Measurements from ENCODE around the gene SNTG2.
"Not testable (repeated sequence)": the region's sequence is repeated elsewhere in the genome, so short reads cannot be mapped to it uniquely, and the experiment has no call there.

Gene SNTG2

GRCh38 chr2:1414121-1414520 lies 463.5 kb downstream of the SNTG2 start:
- DNase-seq (ENCODE audit: low read depth), result no peak
- TF ChIP-seq CTCF (IDR thresholded peaks at IDR 0.05; ENCODE audit: control insufficient read depth, insufficient read depth, low read depth, low read length, missing control alignments), result no peak
- no peak overlapping the region for H3K4me3 ChIP-seq (ENCODE audit: control insufficient read depth, low read depth, low read length)

- not testable (repeated sequence) for DNase-seq (ENCODE audit: low read depth); H3K4me3 ChIP-seq (ENCODE audit: control insufficient read depth, low read depth, low read length)
Measured at GRCh38 chr2:1414901-1415300, 464.3 kb downstream of the SNTG2 start.

- TF ChIP-seq CTCF (IDR thresholded peaks at IDR 0.05; ENCODE audit: control insufficient read depth, insufficient read depth, low read depth, low read length, missing control alignments), result no peak
- no peak overlapping the region for H3K4me3 ChIP-seq (ENCODE audit: control insufficient read depth, low read depth, low read length)
Measured at GRCh38 chr2:1415501-1415900, 464.9 kb downstream of the SNTG2 start.

More at GRCh38 chr2:1415501-1415900, 464.9 kb downstream of the SNTG2 start:
- no peak for DNase-seq (ENCODE audit: low read depth)

Data from AG09309 (cell line).